ENCODE results near the gene LY6G6C.
A peak's percentile ranks its signal among the peaks of the same experiment; 100 is the strongest.
"Not testable (repeated sequence)": the region's sequence is repeated elsewhere in the genome, so short reads cannot be mapped to it uniquely, and the experiment has no call there.

Gene LY6G6C

DNA sequence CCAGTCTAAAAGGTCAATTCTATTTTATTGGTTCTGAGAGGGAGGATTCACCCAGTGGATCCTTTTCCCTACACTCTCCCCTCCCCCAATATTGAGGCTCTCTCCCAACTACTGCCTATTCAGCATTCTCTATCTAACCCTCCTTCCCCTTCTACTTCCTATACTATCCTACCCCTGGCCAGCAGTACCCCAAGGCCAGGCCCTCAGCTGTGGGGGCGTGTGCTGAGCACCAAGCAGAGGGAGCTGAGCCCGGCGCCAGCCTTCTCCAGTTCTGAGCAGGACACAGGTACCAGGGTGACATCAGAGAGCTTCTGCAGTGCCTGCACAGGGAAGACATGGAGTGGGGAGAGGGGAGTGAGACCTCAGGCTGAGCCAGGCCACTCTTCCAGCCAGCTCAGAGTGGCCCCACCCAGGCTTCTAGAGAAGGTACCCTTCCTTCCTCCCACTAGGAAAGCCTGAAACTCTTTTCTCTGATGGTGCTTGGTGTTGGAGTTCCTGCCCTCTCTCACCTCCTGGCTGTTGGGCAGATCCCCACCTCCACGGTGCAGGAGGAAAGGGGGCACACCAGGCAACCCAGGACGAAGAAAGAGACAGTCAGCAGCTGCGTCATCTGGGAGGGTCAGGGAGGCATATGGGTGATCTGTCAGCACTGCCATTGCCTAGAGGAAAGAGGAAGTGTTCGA, 5.6 kb upstream of the LY6G6C start:
- DNase-seq (ENCODE audit: low spot score): peak; percentile 23

DNA sequence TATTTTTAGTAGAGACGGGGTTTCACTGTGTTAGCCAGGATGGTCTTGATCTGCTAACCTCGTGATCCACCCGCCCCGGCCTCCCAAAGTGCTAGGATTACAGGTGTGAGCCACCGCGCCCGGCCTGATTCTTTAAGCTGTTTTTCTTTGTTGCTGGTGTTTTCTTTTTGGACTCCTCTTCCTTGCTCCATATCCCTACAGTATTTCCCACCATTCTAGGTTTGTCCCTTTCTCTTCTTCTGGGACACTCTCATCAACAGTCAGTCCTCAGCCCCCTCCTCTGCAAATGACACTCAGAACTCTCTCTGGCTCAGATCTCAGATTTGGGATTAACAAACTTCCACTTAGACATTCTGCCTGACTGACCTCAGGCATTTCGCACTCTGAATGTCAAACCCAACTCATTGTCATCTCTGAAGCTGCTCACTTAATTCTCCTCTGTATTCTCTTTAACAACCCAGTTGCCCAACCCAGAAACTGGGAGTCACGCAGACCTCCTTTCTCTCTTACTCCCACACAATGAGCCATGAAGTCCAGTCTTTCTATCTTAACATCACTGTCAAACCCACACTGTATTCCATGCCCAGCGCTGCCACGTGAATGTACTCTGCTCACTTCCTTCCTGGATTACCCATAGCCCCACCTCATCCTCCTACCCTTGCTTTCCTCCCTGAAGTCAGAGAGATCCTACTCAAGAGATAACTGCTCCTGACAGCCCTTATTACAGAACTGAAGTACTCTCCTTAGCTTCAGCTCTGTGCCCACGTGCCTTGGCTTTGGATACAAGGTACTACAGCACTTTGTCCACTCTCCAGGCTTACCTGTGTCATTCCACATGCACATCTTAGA, 4.2 kb upstream of the LY6G6C start:
- no peak for DNase-seq (ENCODE audit: low spot score)

DNA sequence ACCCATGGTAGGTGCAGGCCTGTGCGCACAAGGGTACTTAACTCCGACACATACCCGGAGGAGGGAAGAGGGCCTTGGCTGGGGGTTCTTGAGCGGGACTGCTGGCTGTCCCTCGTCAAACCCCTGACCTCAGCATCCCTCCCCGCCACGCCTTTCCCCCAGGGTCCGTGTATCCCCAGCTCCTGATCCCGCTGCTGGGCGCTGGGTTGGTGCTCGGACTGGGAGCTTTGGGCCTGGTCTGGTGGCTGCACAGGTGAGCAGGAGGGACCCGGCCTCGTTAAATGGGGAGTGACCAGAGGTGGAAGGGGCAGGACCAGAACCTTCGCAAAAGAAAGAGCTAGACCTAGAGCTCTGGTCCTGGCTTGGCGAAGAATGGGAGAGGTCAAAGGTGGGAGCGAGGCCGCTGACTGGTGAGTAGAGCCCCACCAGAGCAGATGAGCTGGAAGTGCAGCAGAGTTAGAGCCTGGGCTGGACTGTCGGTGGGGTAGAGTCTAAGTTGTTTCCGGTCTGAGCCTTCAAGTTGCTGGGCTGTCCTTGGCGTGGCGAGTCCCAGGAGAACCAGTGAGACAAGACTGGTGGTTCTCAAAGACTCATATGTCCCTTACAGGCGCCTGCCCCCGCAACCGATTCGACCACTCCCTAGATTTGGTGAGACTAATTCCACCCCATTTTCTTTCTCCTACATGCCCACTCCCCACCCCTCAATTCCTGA, 2.6 kb upstream of the LY6G6C start:
- DNase-seq (ENCODE audit: low spot score): no peak

DNA sequence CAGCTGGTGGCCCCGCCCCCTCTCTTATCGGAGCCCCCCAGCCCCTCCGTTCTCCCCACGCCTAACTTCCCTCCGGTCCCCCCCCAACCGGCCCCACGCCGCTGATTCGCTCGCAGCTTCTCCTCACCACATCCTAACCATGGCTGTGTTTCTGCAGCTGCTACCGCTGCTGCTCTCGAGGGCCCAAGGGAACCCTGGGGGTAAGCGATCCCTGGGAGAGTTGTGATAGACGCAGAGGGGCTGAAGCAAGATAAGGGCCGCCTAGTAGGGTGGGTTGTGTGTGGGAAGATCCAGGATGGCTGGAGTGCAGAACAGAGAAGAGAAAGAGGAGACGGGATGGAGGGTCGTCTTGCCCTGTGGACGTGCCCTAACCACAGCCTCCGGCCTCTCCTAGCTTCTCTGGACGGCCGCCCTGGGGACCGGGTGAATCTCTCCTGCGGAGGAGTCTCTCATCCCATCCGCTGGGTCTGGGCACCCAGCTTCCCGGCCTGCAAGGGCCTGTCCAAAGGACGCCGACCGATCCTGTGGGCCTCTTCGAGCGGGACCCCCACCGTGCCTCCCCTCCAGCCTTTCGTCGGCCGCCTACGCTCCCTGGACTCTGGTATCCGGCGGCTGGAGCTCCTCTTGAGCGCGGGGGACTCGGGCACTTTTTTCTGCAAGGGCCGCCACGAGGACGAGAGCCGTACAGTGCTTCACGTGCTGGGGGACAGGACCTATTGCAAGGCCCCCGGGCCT, 1.9 kb upstream of the LY6G6C start, which contains the start of gene MPIG6B:
TSS of gene MPIG6B (plus strand) at position 129 of the 735 bp plus-strand sequence. CDS start at position 140, 11 bp downstream.
- no peak for DNase-seq (ENCODE audit: low spot score)

DNA sequence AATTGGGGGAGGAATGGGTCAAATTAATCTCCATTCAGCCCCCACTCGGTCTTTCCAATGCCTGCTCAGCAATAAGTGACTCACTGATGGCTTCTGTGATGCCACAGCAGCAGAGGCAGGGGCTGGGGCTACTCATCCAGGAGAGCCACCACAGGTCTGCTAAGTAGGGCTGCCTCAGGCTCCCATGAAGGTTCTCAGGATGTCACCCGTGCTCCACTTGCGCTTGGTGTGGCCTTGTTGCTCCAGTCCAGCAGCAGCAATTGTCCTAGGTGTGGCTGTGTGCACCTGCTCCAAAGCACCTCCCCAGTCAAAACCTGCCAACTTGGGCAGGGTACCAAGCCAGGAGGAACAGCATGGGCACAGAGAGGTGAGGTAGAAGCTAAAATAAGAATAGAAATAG, 627 bp upstream of the LY6G6C start:
- DNase-seq (ENCODE audit: low spot score): no peak

DNA sequence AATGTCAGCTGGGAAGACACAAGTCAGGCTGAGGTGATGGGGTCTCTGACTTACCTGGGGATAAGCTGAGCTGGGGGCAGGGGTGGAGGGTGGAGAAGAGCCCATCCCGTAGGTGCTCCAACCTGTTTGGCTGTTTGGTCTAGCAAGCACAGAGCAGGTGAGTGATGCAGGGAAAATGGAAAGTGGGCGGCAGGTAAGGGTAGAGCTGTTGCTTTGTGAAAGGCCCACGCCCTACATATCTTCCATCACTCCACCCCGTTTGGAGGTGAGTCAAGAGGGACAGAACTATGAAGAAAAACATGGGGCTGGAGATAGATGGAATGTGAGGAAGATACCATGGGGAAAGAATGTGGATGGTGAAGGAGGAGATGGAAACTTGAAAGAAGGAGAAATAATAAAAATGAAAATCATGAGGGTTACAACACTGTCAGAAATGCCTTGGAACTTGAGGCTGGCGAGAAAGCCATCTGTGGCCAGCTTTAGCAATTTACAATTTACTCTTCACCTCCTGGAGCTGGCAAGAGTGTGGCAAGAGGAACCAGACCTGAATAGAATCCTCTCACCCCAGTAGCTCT, 1.3 kb downstream of the LY6G6C start:
- DNase-seq (ENCODE audit: low spot score): no peak

DNA sequence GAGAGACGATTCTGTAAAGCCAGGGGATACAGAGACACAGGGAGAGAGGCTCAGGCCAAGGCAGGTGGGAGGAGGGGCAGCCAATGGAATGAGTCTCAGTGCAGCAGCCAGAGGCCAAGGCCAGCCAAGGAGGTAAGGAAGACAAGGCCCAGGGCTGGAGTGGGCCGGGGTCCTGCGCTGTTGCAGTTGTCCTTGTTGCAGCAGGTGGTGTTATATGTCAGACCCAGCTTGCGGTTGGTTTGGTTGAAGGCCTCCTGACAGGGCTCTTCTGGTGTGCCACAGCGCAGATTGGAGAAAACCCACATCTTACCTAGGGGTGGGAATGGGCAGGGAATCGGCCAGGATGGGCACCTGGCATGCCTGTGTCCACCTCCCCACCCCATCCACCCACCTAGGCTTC, 2.5 kb downstream of the LY6G6C start:
- no peak for DNase-seq (ENCODE audit: low spot score)

DNA sequence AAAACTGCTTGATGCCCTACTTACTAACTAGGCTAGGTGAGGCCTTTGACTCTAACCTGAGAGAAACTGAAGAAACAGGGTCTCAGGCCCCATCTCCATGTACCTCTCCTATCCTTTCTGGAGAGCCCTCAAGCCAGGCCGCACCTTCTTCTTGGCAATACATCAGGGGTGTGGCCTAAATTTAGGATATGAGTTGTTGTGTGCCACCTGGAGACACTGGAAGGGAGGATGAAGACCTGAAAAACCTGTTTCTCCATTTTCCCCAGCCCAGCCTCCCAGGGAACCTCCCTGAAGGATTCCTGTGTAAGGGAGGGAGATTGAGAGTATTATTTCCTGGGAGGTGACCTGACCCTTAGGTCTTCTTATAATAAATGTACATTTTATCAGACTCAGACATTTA, 3.3 kb downstream of the LY6G6C start:
- no peak for DNase-seq (ENCODE audit: low spot score)

DNA sequence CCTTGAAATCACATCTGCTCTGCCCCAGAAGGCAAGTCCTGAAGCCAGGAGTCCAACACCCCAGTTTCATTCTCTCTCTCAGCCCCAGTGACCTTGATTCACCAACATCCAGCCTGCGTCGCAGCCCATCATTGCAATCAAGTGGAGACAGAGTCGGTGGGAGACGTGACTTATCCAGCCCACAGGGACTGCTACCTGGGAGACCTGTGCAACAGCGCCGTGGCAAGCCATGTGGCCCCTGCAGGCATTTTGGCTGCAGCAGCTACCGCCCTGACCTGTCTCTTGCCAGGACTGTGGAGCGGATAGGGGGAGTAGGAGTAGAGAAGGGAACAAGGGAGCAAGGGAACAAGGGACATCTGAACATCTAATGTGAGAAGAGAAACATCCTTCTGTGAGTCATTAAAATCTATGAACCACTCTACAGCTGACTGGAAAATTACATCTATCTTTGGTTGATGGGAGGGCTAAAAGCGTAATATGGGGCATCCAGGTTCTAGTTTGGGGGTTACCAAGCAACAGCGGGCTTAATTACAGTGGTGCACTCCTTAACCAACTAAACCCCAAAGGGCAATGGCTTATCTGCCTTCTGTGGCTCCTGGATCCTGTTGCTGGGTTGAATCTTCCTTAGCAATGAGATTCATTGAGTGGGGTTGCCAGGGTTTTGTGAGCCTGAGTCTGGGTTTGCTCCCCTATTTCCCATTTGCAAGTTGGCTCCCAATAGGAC, 3.9 kb downstream of the LY6G6C start:
- DNase-seq (ENCODE audit: low spot score): no peak

DNA sequence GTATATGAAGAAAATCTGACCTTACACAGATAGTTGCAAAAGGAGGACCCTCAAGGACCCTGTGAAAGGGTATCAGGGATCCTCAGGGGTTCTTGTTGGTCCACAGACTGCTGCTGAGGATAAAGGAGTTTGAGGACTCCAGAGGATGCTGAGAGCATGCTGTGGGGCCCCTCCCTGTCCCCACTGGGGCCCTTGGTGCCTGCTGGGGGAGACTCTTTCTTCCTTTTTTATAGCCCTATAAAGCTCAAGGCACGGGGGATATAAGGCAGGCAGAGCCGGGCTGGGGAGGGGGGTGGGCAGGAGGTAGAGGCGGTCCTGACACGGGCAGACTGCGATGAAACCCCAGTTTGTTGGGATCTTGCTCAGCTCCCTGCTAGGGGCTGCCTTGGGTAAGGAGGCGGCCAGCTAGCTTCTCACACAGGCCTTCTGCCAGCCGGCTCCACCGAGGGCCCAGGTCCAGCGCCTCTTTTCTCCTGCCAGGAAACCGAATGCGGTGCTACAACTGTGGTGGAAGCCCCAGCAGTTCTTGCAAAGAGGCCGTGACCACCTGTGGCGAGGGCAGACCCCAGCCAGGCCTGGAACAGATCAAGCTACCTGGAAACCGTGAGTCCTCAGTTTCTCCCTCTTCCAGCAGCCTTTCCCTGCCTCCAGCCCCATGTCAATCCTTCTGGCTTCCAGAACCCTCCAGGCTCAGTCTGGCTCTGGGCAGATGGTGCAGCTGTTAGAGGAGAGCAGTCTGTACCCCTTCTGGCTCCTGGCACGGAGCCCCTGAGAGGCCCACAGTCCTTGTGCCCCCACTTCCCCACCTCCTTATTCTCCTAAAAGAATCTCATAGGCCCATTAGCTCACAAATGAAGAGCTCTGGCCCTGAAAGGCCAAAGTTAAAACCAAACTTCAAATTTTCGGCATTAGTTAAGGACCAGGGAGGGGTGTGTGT, 6.3 kb downstream of the LY6G6C start, which contains the start of gene LY6G6D:
TSS of gene LY6G6D (plus strand) at position 327 of the 937 bp plus-strand sequence. CDS start at position 335, 8 bp downstream.
- DNase-seq (ENCODE audit: low spot score): no peak

DNA sequence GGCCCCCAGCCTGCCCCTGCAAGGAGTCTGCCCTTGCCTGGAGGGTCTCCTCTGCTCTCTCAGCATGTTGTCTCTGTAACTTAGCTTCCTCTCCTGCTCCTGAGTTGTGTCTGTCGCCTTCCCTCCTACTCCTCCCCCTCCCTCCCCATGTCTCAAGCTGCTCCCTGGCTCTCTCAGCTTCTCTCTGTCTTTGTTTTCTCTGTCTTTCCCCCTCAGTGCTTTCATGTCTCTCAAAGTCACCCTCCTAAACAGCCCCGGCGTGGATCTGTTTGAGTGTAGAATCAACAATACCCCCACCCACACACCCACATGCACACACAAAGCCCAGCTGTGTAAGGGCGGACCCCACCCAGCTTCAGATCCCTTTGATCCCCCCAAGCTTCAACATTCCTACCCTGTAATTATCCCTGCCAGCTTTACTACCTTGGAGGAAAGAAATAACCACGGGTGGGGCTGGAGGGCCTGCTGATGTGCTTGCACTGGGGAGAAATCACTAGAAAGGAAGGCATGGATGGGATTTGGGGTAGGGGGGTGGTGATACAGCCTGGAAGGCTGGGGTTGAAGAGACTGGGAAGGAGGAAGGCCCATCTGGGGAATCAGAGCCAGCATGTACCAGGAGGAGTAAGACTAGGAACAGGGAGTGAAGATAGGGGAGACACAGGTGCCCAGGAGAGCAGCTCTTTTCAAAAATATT, 7.4 kb downstream of the LY6G6C start:
- no peak for DNase-seq (ENCODE audit: low spot score)

DNA sequence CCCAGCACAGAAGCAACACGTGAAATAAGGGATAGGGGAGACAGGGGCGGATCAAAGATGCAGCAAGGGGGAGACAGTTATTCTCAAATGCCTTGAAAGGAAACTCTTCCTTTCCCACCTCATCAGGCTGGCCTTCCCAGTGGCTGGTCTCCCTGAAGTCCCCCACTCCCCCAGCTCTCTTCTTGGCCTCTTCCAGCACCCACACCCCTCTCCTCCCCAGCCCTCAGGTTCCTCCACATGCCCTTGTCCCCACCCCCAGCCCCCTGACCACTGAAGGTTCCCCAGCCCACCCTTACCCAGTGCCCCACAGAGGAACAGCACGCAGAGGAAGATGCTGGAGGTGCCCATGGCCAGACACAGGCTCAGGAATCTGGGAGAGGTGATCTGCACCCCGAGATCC, 8.1 kb downstream of the LY6G6C start:
- DNase-seq (ENCODE audit: low spot score): no peak

DNA sequence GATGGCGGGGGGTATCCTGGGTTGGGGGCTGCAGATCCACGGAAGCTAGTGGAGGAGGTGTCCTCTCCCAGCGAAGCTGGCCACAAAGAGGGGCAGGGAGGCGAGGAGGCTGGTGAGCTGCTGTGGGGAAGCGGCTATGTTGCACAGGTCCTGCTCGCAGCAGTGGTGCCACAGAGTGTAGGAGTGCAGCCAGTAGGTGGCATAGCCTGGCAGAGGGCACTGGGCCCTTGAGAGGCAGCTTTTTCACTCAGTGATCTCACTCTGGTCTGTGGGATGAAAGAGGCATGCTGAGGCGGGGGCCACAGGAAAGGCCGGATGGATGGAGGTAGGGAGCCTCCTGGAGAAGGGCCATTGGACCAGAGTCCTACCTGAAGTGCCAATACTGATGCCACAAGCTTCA, 9.2 kb downstream of the LY6G6C start:
- DNase-seq (ENCODE audit: low spot score): no peak

DNA sequence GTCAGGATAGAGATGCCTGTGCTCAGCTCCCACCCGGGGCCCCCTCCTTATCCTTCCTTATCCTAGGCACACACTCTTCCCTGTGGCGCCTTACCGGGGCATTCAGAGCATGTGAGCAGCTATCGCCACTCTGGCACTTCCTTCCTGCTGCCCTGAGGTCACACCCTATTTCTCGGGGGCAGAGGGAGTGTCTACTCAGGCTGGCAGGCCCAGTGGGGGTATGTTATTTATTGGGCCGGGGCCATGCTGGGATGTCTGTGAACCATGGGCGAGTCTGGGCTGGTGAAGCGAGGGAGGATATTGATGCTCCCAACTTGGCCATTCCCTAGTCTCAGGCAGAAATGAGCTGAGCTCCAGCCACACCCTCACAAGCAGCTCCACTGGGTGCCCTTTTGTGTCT, 10.3 kb downstream of the LY6G6C start:
- no peak for DNase-seq (ENCODE audit: low spot score)

DNA sequence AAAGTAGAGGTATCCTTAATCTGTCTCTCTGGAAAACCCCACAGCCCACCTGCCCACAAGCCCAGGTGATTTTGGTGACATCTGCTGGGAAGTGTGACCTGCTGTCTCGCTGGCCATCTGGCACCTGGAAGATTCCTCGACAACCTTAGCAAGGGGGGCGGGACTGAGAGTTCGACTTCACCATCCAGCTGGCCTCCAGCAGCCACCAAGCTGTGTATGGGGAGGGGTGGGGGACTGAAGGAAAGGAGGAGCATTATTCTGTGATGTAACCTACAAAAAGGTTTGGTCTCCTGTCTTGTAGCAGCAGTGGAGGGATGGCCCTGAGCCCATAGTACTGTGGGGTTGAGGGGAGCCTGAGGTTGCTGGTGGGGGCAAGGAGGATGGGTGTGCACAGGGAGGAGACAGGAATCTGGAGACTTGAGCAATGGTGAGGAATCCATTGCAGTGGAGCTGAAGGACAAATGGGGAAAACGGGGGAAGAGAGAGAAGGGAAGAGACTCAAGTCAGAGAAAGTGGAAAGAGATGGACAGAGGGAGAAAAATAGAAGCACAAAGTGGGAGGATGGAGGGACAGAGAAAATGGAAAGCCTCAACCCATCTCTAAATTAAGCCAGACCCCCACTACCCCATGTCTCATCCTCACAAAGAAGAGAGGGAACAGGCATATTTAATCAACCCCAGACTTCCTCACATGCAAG, 10.9 kb downstream of the LY6G6C start:
- no peak for DNase-seq (ENCODE audit: low spot score)

DNA sequence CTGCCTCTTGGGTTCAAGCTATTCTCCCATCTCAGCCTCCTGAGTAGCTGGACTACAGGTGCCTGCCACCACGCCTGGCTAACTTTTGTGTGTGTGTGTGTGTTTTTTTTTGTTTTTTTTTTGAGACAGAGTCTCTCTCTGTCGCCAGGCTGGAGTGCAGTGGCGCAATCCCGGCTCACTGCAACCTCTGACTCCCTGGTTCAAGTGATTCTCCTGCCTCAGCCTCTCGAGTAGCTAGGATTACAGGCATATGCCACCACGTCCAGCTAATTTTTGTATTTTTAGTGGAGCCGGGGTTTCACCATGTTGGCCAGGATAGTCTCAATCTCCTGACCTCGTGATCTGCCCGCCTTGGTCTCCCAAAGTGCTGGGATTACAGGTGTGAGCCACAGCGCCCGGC, 12.4 kb downstream of the LY6G6C start:
- not testable (repeated sequence) for DNase-seq (ENCODE audit: low spot score)

DNA sequence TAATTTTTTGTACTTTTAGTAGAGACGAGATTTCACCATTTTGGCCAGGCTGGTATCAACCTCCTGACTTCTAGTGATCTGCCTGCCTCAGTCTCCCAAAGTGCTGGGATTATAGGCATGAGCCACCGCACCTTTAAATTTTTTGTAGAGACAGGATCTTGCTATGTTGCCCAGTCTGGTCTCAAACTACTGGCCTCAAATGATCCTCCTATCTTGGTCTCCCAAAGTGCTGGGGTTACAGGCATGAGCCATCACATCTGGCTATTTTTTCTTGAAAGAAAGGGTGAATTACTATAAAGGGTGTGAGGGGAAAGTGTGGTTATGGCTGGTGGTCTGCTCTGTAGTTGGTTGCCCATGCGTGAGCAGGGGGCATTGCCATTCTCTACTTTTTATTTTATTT, 13.3 kb downstream of the LY6G6C start:
- no peak for DNase-seq (ENCODE audit: low spot score)

DNA sequence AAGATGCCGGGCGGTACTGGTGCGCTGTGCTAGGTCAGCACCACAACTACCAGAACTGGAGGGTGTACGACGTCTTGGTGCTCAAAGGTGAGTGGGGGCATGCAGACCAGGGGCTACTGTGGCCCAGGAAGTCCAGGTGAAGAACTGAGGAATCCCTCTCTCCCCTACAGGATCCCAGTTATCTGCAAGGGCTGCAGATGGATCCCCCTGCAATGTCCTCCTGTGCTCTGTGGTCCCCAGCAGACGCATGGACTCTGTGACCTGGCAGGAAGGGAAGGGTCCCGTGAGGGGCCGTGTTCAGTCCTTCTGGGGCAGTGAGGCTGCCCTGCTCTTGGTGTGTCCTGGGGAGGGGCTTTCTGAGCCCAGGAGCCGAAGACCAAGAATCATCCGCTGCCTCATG, 13.8 kb downstream of the LY6G6C start:
- no peak for DNase-seq (ENCODE audit: low spot score)

DNA sequence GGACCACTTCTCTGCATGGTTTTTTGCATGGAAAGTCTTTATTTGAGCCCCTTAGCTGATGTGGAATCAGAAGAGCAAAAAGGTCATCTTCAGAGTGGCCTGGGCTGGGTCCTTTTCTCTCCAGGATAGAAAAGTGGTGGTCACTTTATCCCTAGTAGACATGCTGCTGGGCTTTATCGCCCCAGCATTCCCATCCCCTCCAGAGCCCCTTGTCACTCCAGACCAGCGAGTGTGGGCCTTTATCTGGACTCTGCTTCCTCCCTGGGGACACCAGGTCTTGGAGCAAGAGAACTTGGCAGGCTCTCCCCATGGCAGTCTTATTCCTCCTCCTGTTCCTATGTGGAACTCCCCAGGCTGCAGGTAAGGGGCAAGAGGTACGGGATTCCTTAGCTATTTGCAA, 14.9 kb downstream of the LY6G6C start, which contains the start of gene LY6G6F:
TSS of gene LY6G6F (plus strand) at position 268 of the 400 bp plus-strand sequence. CDS start at position 309, 41 bp downstream.
- DNase-seq (ENCODE audit: low spot score): no peak
